K562 (cell line): Measurements from ENCODE around the gene IL34. TPM values are rescaled to one million over a fixed set of nuclear protein-coding genes. Genes with fewer than 3 reads are reported as not detected.
A peak's percentile ranks its signal among the peaks of the same experiment; 100 is the strongest.

Experiments
- AFF1 ChIP-seq, 2 experiments: fragments of 450-650 bp; IDR thresholded peaks; 2 replicates each; pipeline ENCODE4 v1.6.1; 2018; ENCODE audit warnings: mild to moderate bottlenecking in 2 of 2, low read depth in 1 of 2; ENCODE audit not compliant: partially characterized antibody in 2 of 2
- DMBX1 ChIP-seq: fragments of 250-450 bp; sonication (Bioruptor Pico); IDR thresholded peaks from 2 replicates; pipeline ENCODE4 v1.8.0; 2022; ENCODE audit warnings: inconsistent platforms, mild to moderate bottlenecking, moderate library complexity, borderline replicate concordance
- FOXK2 ChIP-seq, 2 experiments: fragments of 450-650 bp; IDR thresholded peaks in 1 of 2; conservative IDR thresholded peaks in 1 of 2; 2 replicates each; pipeline ENCODE4 v1.6.1; 2016; ENCODE audit warnings: low read depth in 2 of 2, mild to moderate bottlenecking in 1 of 2
- HMGXB4 ChIP-seq: sonication (generic); formaldehyde crosslinking; IDR thresholded peaks from 2 replicates; pipeline ENCODE4 v1.8.1; 2023; ENCODE audit warnings: mild to moderate bottlenecking, missing genetic modification reagents
- HNRNPK ChIP-seq: fragments of 200-400 bp; formaldehyde crosslinking; IDR thresholded peaks from one replicate; pipeline ENCODE4 v1.6.1; 2018; ENCODE audit warnings: mild to moderate bottlenecking, low read depth, low read length; ENCODE audit not compliant: poor library complexity, severe bottlenecking
- MBD2 ChIP-seq: sonication (generic); IDR thresholded peaks from 2 replicates; pipeline ENCODE4 v1.6.1; 2016; ENCODE audit warnings: low read depth, borderline replicate concordance
- PBX2 ChIP-seq, 2 experiments: IDR thresholded peaks in 1 of 2; conservative IDR thresholded peaks in 1 of 2; 2 replicates each; pipeline ENCODE4 v1.6.1; 2016; ENCODE audit warnings: low read depth in 2 of 2, mild to moderate bottlenecking in 1 of 2, missing compliant biosample characterization in 1 of 2, missing genetic modification characterization in 1 of 2, moderate library complexity in 1 of 2
- ZBTB11 ChIP-seq, 3 experiments: fragments of 200-800 bp in 1 of 3; fragments of 250-450 bp in 1 of 3; fragments of 450-650 bp in 1 of 3; sonication (Bioruptor Pico) in 1 of 3; sonication (Bioruptor generic) in 1 of 3; formaldehyde crosslinking in 1 of 3; IDR thresholded peaks; 2 replicates each; pipeline versions ENCODE4 v1.6.1 to v1.8.0; 2016 to 2022; ENCODE audit warnings: mild to moderate bottlenecking in 2 of 3, missing genetic modification characterization in 2 of 3, missing compliant biosample characterization in 1 of 3, moderate library complexity in 1 of 3
- ZNF274 ChIP-seq: IDR thresholded peaks from 2 replicates; pipeline ENCODE4 v1.6.1; 2011; ENCODE audit warnings: low read depth, mild to moderate bottlenecking, low read length, moderate library complexity, borderline replicate concordance
- polyA plus RNA-seq, 8 experiments: library from polyadenylated mRNA; depleted of rRNA in 4 of 8; stranded (reverse) in 5 of 8; unstranded in 3 of 8; fragments of >200 nt; fragmentation: Nextera tagmentation in 2 of 8; fragmentation: Illumina TruSeq in 1 of 8; extraction: Ambion mirVana in 2 of 8; extraction: Trizol in 1 of 8; gene quantifications; 2 replicates each; pipeline versions ENCODE4 v1.2.1 to v1.2.3, GENCODE V29; 2011 to 2014; ENCODE audit warnings: inconsistent platforms in 1 of 8, missing spikeins in 1 of 8
- total RNA-seq, 7 experiments: library from RNA; depleted of rRNA in 6 of 7; stranded (reverse); fragments of >200 nt in 6 of 7; fragmentation: Illumina TruSeq in 2 of 7; extraction: Trizol in 2 of 7; gene quantifications; 2 replicates each; pipeline versions ENCODE4 v1.2.1 to v1.2.3, GENCODE V29; 2011 to 2021; ENCODE audit warnings: low replicate concordance in 1 of 7

Gene IL34
- total and polyA plus RNA-seq, 9 of the 15 experiments (the other 6 are each of a cell fraction or from before 2014, with no cell fraction given), result 0.07 to 0.18 (median 0.10) TPM; not detected in 6

GRCh38 chr16:70695331-70696070 lies 49.1 kb downstream of the IL34 start (continued):
- TF ChIP-seq PBX2 (CRISPR knock-in tag; IDR thresholded peaks at IDR 0.05; ENCODE audit: low read depth) (no peak), PBX2 (tag; conservative IDR thresholded peaks at IDR 0.05; ENCODE audit: low read depth) (no peak), MBD2 (peak; percentile 68), FOXK2 (conservative IDR thresholded peaks at IDR 0.05 in 1 of 2, IDR thresholded peaks at IDR 0.05 in 1 of 2; ENCODE audit: low read depth in 2 of 2) (no peak), ZBTB11 (CRISPR knock-in tag; IDR thresholded peaks at IDR 0.05) (peak in 1 of 3 experiments; percentile 88; a peak in 2 of 6 replicates), ZNF274 (no peak), HNRNPK (no peak), HMGXB4 (no peak), DMBX1 (CRISPR knock-in tag) (peak; percentile 88), AFF1 (IDR thresholded peaks at IDR 0.05; ENCODE audit: low read depth in 1 of 2, partially characterized antibody in 2 of 2) (peak in 1 of 2 experiments; percentile 57)
